CD4-positive, alpha-beta T cell treated with Interferon gamma for 1 hour (primary cell): ENCODE results near the gene WT1.

ENCODE experiments used
- DNase-seq: peaks from one replicate; pipeline ENCODE4 v3.0.0-alpha.2; 2020

Gene WT1

DNA sequence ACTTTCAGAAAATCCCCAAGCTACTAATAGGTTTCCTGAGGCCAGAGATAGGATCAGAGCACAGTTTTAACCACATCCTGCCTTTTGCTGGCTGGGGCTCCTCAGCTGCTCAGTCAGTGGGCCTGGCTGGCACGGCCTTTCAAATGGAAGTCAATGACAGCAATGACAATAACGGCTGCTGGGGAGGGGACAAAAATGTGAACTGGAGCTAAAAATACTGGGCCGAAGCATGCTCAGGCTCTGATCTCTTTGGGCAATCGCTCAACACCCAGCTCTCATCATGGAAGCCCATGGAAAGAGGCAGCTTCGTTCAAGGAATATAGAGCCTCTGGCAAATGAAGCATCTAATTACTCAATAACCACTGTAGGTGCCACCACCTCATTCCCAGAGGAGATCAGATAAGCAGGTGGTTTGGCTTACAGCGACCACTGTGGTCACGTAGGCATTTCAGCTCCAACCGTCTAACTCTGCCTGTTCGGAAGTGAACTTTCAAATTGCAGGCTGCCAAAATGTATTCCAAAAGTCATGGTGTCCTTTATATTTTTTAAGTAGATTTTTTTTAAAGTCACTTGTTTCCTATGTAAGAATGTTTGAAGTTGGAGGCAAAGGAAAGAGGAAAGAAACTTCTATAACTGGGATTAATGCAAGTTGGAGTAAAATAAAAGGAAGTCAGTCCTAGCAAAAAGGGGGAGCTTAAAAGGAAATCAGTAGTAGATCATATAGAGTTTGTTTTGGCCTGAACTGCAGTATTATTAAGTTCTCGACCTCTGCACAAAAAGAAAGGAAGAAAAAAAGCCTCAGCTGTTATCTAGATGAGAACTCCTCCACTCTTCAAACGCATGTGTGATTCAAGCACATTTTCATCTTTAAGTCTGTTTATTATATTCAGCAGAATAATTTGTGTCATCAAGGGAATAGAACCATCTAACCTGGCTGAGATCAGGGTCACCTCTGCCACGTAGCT lies 14.1 kb downstream of the WT1 start:
- DNase-seq = no peak

GRCh38 chr11:32420139-32420538 lies 15.2 kb downstream of the WT1 start:
- no peak for DNase-seq

GRCh38 chr11:32418836-32419235 lies 16.5 kb downstream of the WT1 start:
- no peak for DNase-seq

GRCh38 chr11:32417806-32418205 lies 17.5 kb downstream of the WT1 start:
- no peak for DNase-seq

- no peak for DNase-seq
These were observed 19.0 kb downstream of the WT1 start for GRCh38 chr11:32416301-32416700.

DNA sequence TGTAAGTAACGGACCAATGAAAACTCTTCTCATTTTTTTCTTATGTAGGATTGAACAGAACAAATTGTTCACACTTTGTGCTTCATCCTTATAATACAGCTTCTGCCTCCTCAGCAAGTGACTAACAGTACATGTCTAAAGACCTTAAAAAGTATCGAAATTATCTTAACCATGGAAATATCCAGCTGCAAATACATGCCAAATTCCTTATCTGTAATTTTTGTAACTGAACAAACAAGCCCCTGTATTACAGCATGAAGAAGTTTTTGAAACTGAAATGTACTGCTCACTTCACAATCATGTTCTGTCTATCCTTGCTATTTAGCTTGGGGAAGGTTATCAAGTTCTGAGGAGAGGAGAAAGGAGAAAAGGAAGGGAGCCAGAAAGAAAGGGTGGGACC lies 20.4 kb downstream of the WT1 start:
- DNase-seq = no peak

GRCh38 chr11:32411942-32412615 lies 23.3 kb downstream of the WT1 start:
- no peak for DNase-seq

GRCh38 chr11:32405592-32405991 lies 29.7 kb downstream of the WT1 start:
- no peak for DNase-seq

- no peak for DNase-seq
These were observed 32.5 kb downstream of the WT1 start for GRCh38 chr11:32402836-32403235.

DNA sequence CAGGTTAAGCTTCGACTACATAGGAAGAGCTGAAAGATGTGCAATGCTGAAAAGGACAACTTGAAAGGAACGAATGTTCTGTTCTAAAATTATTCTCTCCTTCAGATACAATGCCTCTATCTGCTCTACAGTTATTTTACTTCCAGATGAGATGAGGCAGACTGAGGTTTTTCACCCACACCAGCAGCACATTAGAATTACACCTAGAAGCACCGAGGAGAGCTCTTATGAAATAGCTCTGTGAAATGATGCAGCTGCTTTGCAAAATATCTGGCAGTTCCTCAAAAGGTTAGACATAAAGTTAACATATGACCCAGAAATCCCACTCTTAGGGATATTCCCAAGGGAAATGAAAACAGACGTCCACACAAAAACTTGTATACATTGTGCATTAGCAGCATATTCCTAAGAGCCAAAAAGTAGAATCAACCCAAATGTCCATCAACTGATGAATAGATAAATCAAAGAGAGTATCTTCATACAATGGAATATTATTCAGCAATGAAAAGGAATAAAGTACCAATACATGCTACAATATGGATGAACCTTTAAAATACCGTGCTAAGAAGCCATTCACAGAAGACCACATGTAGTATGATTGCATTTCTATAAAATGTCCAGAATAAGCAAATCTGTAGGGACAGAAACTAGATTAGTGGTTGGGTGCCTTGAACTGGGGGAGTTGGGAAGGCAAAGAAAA lies 34.5 kb downstream of the WT1 start:
- DNase-seq = no peak

DNA sequence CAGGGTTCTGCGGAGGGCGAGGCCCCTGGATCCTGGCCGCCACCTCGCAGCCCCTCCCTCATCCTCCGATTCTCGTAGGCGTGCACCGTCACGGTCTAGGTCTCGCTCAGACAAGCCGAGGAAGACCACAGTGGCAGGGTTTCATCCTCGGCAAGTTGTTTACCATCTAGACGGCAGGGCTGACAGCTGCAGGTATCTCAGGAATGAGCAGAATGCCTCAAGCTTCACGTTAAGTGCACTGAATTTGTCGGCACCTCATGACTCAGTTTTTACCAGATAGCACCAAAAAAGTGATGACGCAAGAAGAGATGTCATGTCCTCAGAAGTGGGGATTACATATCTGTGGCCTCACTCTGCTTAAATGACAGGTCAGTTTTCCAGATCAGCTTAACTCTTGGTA lies 35.1 kb downstream of the WT1 start:
- no peak for DNase-seq

- no peak for DNase-seq
These were observed 38.3 kb downstream of the WT1 start for GRCh38 chr11:32396991-32397390.

- no peak for DNase-seq
These were observed 39.0 kb downstream of the WT1 start for GRCh38 chr11:32396331-32396730.

GRCh38 chr11:32395127-32395526 lies 40.2 kb downstream of the WT1 start:
- DNase-seq = no peak

GRCh38 chr11:32392840-32393239 lies 42.5 kb downstream of the WT1 start:
- no peak for DNase-seq

GRCh38 chr11:32391956-32392553 lies 43.3 kb downstream of the WT1 start:
- no peak for DNase-seq

DNA sequence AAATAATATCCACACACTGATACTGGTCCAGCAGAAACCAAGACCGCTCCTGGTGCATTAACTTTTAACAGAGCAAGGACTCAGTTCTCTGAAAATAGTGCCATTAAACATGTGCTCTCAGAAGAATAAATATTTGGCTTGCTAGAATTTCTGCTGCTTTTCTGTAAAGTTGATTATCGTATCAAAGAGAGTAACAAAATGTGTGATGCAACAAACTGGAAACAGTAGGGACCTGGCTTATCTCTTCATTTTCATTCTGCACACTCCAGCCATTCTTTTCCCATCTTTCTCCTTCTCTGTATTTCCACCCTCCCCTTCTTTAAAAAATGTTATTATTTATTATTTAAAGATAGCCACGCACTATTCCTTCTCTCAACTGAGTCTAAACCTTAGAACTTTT lies 43.9 kb downstream of the WT1 start:
- DNase-seq = no peak

DNA sequence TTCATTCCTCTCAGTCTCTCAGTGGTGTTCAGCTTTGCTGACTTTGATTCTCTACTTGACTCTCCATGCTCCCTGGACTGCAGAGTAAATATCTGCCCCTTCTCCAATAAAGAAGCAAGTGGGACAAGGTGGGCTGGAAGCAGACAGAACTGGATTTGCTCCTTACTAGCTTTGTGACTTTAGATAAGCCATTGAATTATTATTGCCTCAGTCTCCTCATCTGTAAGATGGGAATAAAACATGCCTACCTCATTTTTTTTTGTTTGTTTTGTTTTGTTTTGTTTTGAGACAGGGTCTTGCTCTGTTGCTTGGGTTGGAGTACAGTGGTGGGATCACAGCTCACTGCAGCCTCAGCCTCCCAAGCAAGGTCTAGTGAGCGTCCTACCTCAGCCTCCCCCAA lies 44.6 kb downstream of the WT1 start:
- DNase-seq = no peak

GRCh38 chr11:32388871-32389770 lies 46.2 kb downstream of the WT1 start:
- DNase-seq = no peak

- DNase-seq = no peak
These were observed 47.0 kb downstream of the WT1 start for GRCh38 chr11:32388365-32388764.

DNA sequence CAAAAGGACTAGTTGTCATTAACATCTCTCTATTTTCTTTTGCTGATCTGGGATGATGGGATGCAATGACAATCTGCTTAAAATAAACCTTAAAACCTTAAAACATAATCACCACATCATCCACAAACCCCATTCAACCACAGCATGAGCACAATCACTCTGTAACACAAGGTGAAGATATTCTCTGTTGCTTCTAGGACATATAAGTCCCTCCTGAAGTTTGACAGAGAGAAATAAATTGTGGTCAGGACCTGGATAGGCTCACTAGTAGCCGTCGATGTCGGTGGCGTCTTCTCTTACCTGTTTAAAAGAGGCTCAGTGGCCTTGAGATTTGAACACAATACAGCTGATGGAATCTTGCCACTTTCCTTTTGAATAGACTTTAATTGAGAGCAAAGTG lies 47.9 kb downstream of the WT1 start:
- DNase-seq = no peak

DNA sequence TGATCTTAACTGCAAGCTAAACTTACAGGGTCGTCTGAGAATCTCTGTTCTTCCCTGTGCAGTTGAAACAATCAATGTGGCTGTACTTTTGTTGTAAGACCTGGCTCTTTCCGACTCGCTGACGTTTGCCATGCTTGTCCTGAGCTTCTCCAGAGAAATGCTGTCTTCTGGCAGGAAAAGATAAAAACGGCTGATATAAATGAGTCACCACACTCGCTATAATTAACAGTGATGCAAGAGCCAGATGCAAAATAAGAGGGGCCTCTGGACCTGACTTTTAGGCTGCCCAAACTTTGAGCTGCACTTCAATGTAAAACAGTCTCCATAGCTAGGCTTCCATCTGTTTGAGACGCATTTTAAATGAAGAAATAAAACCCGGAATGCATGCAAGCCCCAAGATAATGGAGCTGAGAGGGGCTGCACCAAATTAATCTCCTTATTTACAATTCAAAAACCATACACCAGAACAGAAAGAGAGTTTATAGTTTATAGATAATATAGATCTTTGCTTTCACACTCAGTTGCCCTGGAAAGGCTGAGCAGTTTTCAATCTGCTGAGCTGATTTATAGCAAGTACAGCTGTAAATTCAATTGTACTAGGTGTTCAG lies 48.5 kb downstream of the WT1 start:
- no peak for DNase-seq
